Globus pallidus (tissue), 1 donor: Measurements from ENCODE around the gene KCNJ4.

Experiments used
- DNase-seq: peaks from one replicate; pipeline ENCODE4 v3.0.0-alpha.2; 2015; ENCODE audit warnings: low spot score

KCNJ4 gene

GRCh38 chr22:38455076-38455529 lies at the start of gene KCNJ4:
Gene KCNJ4, minus strand, starts transcription at chr22:38455199. Its CDS starts 27,067 bp downstream, at chr22:38428132.
- DNase-seq: no peak

GRCh38 chr22:38503021-38503420 lies 48.0 kb upstream of the KCNJ4 start:
- DNase-seq: no peak

DNA sequence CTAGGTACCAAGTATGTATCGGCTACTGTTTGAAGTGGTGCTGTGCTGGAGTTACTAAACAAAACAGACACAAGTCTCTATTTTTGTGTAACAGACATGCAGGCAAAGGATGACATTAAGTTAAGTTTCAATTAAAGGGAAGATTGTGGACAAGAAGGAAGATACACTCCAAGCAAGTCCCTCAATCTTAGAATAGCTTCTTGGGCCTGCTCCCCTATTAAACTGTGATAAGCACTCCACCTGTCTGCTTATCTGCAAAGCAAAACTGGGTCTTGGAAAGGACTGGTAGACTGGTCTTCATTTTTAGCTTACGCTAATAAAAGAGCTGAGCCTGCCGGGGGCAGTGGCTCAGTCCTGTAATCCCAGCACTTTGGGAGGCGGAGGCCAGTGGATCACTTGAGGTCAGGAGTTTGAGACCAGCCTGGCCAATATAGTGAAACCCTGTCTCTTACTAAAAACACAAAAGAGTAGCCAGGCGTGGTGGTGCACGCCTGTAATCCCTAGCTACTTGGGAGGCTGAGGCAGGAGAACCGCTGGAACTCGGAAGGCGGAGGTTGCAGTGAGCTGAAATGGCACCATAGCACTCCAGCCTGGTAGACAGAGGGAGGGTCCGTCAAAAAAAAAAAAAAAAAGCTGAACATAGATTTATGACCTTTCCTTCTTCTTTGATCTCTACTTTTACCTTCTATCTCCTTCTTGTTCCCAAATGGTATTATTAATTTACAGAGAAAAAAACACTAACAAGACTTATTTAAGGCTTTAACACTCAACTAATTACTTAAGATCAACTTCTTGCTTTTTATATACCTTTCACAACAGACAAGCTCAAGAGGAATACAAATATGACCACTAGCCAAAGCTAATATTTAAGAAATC lies 47.0 kb upstream of the KCNJ4 start:
- DNase-seq: no peak

- no peak for DNase-seq
These were observed 42.9 kb upstream of the KCNJ4 start for GRCh38 chr22:38497869-38498268.

DNA sequence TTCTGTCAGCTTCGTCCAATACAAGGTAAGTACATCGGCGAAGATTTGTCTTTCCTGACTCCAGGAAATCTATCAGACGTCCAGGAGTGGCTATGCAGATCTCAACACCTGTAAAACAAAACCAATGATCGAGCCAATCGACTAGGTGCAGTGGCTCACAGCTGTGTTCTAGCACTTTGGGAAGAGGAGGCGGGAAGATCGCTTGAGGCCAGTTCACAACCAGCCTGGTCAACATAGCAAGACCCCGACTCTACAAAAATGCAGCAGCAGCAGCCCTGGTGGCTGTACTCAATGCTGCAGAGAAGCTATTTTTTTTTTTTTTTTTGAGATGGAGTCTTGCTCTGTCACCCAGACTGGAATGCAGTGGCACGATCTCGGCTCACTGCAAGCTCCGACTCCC lies 39.9 kb upstream of the KCNJ4 start:
- DNase-seq: no peak

- no peak for DNase-seq
These were observed 39.5 kb upstream of the KCNJ4 start for GRCh38 chr22:38494498-38494897.

GRCh38 chr22:38491707-38492348 lies 36.8 kb upstream of the KCNJ4 start:
- DNase-seq: no peak

DNA sequence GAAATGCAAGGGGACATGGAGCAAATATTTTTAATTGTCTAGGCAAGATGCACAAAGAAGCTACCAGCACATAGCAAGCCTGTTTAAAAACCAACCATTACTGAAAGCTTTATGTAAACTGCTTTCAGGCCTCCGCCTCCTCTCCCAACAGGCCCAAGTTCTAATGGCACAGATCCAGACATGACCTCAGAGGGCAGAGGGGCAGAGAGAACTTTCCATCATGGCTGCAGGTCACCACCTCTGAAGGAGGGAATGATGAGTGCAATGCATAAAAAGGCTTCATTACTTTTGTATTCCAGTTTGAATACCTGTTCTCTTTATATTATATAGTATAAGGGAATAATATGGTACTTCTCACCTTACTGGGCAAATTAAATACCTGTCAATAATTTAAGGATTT lies 35.9 kb upstream of the KCNJ4 start:
- DNase-seq: peak; percentile 70

DNA sequence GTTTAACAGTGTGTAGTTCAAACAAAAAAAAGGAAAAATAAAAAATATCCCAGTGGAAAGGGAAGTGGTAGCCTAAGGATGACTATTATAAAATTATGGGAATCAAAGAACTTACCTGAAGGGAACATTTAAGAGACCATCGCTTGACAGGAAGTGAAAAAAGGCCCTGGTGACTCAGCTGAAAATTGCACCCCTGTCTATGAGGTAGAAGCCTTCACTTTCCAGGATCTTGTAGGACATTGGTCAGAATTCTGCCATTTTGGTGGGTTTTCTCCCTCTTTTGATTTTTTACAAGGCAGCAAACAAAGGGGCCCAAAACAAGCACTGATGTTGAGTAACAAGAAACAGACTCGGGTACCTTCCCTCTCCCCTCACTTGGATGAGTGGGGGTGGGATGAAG lies 35.5 kb upstream of the KCNJ4 start:
- DNase-seq: no peak

DNA sequence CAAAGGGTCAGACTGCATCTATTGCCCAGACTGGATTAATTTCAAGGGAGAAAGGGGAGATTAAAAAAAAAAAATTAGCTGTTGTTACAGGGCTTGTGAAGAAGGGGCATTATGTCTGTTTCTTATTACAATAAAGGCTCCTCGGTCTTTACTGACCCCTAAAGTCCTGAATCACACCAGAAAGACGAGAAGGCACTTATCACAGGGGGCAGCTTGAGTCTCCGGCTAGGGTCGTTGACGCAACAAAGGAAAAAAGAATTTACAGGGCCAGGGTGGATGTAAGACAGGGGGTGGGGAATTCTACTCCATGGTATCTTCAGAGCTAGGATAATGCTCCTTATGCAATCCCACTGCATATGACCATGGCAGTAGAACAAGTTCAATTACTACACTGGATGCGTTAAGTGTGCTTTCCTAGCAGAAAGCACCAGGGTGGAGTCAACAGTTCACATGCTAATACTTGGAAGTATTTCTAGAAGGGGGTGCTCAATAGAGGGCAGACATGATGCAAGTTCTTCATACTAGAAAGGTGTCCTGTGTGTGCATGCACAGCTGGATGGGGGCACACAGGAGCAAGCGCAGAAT lies 34.7 kb upstream of the KCNJ4 start:
- DNase-seq: no peak

DNA sequence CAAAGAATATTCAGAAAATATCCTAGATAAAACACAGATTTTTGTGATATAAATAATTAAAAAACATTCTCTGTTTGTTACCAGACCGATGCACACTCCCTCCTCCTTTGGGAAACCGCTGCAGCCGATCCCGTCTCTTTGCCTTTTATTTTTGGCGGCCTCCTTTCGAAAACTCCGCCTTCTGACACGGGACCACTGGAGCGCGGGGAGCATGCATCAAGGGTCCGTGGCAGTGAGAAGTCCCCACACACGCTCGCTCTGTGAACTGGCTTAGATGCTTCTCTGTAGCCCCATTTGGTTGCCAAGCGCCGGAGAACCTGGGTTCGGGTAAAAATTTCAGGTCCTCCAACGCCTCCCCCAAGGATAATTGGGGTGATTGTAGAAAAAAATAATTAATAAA lies 34.1 kb upstream of the KCNJ4 start:
- DNase-seq: no peak

- DNase-seq: no peak
These were observed 32.9 kb upstream of the KCNJ4 start for GRCh38 chr22:38487946-38488345.

GRCh38 chr22:38485783-38486182 lies 30.8 kb upstream of the KCNJ4 start:
- no peak for DNase-seq

DNA sequence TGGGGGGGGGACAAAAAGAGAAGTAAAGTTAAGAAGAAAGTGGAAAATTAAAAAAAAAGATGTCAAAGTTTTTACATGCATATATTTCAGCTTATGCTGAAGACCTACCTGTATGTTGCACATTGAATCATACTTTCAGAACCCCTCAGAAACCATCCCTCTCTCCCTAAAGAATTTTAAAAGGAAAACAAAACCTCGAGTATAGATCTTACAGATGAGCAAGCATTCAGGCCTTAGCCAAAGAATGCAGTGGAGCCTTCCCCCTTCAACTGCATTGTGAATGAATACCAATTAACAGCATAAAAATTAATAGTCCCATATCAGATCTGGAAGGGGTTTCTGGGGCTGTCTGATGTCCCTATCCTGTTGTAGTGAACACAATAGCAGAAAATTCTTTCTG lies 29.2 kb upstream of the KCNJ4 start:
- DNase-seq: no peak

DNA sequence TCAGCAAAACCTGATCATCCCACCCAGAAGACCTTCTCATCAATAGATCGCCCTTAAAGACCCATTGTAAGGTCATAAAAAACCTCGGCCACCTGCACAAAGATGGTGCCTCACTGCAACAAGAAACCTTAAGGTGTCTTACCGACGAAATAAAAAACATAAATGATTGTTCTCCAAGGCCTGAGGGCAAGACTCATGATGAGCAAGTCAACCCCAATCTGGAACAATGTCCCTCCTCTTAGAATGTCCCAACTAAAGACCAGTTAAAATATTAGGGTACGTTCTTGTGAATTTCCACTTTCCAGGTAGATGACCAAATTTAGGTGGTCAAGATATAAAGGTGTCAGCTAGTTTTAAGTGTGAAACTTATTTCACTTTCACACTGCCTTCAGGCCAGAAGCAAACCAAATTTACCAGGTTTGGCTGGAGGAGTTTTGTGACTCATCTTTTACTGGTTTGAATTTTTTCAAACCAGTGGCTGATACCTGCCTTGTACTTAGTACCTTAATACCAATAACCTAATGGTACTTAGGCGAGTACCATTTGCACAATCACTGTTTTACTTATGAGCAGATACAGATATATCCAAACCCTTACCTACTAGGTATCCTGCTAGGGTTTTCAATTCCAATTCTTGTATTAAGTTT lies 27.8 kb upstream of the KCNJ4 start:
- DNase-seq: no peak

DNA sequence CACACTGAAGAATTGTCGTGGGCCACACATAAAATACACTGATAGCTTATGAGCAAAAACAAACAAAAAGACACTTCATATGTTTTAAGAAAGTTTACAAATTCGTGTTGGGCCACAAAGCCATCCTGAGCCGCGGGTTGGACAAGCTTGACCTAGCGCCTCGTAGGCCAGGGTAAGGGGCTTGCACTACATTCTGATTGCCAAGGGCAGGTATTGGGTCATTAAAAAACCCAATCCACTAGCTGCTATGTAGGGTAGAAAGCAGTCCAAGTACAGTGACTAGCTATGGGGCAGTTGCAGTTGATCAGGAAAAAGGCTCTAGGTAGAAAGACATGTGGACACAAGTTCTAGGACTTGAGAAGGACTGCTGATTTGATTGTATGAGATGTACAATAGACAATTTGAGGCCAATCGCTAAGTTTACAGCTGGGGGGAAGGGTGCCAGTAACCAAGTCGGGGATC lies 26.9 kb upstream of the KCNJ4 start:
- no peak for DNase-seq

DNA sequence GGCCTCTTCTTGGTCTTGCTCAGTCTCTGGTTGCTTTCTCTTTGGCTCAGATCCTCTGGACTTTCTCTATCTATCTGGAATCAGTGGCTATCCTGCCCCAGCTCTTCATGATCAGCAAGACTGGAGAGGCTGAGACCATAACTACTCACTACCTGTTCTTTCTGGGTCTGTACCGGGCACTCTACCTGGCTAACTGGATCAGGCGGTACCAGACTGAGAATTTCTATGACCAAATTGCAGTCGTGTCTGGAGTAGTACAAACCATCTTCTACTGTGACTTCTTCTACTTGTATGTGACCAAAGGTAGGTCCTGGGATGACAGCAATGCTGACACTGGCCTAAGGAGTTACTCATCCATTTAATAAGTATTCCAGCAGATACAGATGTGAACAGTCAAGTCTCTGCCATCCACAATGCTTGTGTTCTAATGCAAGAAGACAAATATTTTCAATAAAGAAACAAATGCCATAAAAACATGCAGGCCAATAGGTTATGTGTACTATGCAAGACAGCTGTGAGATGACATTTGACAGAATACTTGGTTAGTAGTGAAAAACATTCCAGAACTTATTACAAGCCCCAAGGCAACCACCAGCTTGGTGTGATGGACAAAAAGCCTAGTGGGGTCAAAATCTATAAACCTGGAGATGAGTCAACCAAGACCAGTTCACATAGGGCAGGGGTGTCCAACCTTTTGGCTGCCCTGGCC lies 26.3 kb upstream of the KCNJ4 start:
- DNase-seq: no peak

GRCh38 chr22:38479096-38479837 lies 24.3 kb upstream of the KCNJ4 start:
- no peak for DNase-seq

GRCh38 chr22:38477585-38477984 lies 22.6 kb upstream of the KCNJ4 start:
- no peak for DNase-seq

DNA sequence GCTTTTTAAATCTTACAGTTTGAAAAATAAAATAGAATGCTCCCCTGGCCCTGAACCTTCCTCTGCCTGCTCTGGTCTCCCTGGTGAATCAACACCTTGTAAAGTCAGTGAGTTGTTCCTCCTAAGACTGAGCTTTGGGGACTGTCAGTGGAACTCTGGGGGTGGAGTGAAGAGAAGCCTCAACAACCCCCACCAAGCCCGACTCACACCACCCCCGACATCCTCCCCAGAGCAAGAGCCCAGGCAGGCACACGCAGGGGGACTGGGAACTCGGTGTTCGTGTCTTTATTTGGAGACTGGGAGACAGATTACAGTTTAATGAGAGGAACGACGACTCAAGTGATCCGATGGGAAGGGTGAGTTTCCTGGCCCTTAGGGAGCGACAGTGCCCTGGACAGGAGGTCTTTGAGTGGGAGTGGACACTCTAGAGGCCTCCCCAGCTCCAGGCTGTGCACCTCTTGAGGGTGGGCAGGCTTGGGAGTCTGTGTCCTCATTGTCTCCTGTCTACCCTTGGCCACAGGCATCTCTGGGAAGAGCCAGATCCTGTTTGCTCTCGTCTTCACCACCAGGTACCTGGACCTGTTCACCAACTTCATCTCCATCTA lies 19.1 kb upstream of the KCNJ4 start:
- DNase-seq: no peak

- no peak for DNase-seq
These were observed 16.2 kb upstream of the KCNJ4 start for GRCh38 chr22:38471237-38471636.
